Caco-2 (cell line): ENCODE results near the gene GNGT2. TPM values are rescaled to one million over a fixed set of nuclear protein-coding genes. Genes with fewer than 3 reads are reported as not detected.

Experiments used
- BruUV-seq: library from RNA; stranded (reverse); fragments of 400-500 nt; replicated peaks from 2 replicates; lab custom pipeline; 2021; lab: Mats Ljungman, UMichigan
- CTCF ChIA-PET: fragments of 300-600 bp; sonication (Branson Sonifier 250); formaldehyde crosslinking; loops from one replicate; lab custom pipeline; 2022; ENCODE audit warnings: antibody characterized with exemption; lab: Charles Lee
- POLR2A ChIA-PET: fragments of 300-600 bp; sonication (Branson Sonifier 250); formaldehyde crosslinking; loops from one replicate; lab custom pipeline; 2022; ENCODE audit warnings: antibody characterized with exemption; lab: Charles Lee
- DNase-seq, 2 experiments: peaks; one replicate each; pipeline versions ENCODE4 v3.0.0 to v3.0.0-alpha.2; 2020 to 2022
- H3K27me3 ChIP-seq: replicated peaks from 2 replicates; pipeline ENCODE4 v1.6.0; 2011; ENCODE audit warnings: low read length; ENCODE audit not compliant: control insufficient read depth, insufficient read depth
- H3K36me3 ChIP-seq: 2 replicates; pipeline ENCODE4 v1.5.1; 2011; ENCODE audit warnings: low read length; ENCODE audit not compliant: control insufficient read depth, insufficient read depth
- H3K4me1 ChIP-seq: fragments of 250-450 bp; sonication (Bioruptor Pico); 2 replicates; pipeline ENCODE4 v1.5.1; 2020; ENCODE audit warnings: mild to moderate bottlenecking
- H3K4me3 ChIP-seq: 2 replicates; pipeline ENCODE4 v1.5.1; 2011; ENCODE audit warnings: low read depth, mild to moderate bottlenecking, control low read depth, low read length
- H3K9me3 ChIP-seq: fragments of 250-450 bp; sonication (Bioruptor Pico); 2 replicates; pipeline ENCODE4 v1.5.1; 2020; ENCODE audit warnings: mild to moderate bottlenecking, moderate library complexity
- H3K27ac Mint-ChIP-seq: one replicate; pipeline ENCODE4 v1.8.0; 2022; ENCODE audit warnings: mixed read lengths; ENCODE audit not compliant: unreplicated experiment
- H3K27me3 Mint-ChIP-seq: one replicate; pipeline ENCODE4 v1.8.0; 2022; ENCODE audit warnings: mixed read lengths; ENCODE audit not compliant: insufficient read depth, unreplicated experiment
- H3K36me3 Mint-ChIP-seq: one replicate; pipeline ENCODE4 v1.8.0; 2022; ENCODE audit warnings: mild to moderate bottlenecking, mixed read lengths; ENCODE audit not compliant: insufficient read depth, unreplicated experiment
- H3K4me1 Mint-ChIP-seq: one replicate; pipeline ENCODE4 v1.8.0; 2022; ENCODE audit warnings: low read depth, mixed read lengths; ENCODE audit not compliant: unreplicated experiment
- H3K4me3 Mint-ChIP-seq: one replicate; pipeline ENCODE4 v1.8.0; 2022; ENCODE audit warnings: mild to moderate bottlenecking, moderate library complexity, mixed read lengths; ENCODE audit not compliant: unreplicated experiment
- H3K9me3 Mint-ChIP-seq: one replicate; pipeline ENCODE4 v1.8.0; 2022; ENCODE audit warnings: mixed read lengths; ENCODE audit not compliant: unreplicated experiment
- CTCF ChIP-seq, 2 experiments: fragments of 200-600 bp in 1 of 2; IDR thresholded peaks; 1 replicate in 1 of 2; 2 replicates in 1 of 2; pipeline versions ENCODE4 v1.5.1 to v1.8.0; 2011 to 2022; ENCODE audit warnings: antibody characterized with exemption in 1 of 2, control low read depth in 1 of 2, inconsistent platforms in 1 of 2, low read depth in 1 of 2, low read length in 1 of 2, mild to moderate bottlenecking in 1 of 2, moderate library complexity in 1 of 2; ENCODE audit not compliant: insufficient read depth in 1 of 2, severe bottlenecking in 1 of 2, unreplicated experiment in 1 of 2
- intact Hi-C: fragments of 100-400 bp; cut with micrococcal nuclease; formaldehyde crosslinking; loops from one replicate; pipeline ENCODE4 v1.10.0; 2022; ENCODE audit not compliant: unreplicated experiment
- total RNA-seq: library from RNA; stranded (reverse); gene quantifications from 2 replicates; pipeline ENCODE4 v1.2.3, GENCODE V29; 2022

Gene GNGT2
- total RNA-seq, 1 experiment from 2014 or later: not detected

GRCh38 chr17:49255125-49255524, 44.8 kb upstream of the GNGT2 start:
- no peaks in the 10 kb centered on the region for H3K9me3 ChIP-seq
- no TSS peak for BruUV-seq
- no peaks in the 10 kb centered on the region for H3K27me3 Mint-ChIP-seq
- no peak overlapping the region for H3K4me3 ChIP-seq
- no peaks in the 10 kb centered on the region for H3K9me3 Mint-ChIP-seq
- intact Hi-C loops: no loop called here
- no peak for DNase-seq
- no peaks in the 10 kb centered on the region for H3K36me3 Mint-ChIP-seq
- H3K36me3 ChIP-seq: no peaks in the 10 kb centered on the region
- no peak for TF ChIP-seq CTCF (IDR thresholded peaks at IDR 0.05; ENCODE audit: insufficient read depth in 1 of 2, low read depth in 1 of 2, low read length in 1 of 2, severe bottlenecking in 1 of 2, unreplicated experiment in 1 of 2)
- ChIA-PET POLR2A (interaction anchor here (0.6 kb wide), 1 partner anchor 919 kb away, joined by 7 read pairs; no protein-coding TSS in a partner anchor), CTCF (no interaction called here)
- H3K4me3 Mint-ChIP-seq: no peak overlapping the region
- H3K27ac Mint-ChIP-seq: no peak overlapping the region
- H3K4me1 Mint-ChIP-seq: no peaks in the 10 kb centered on the region
- no peaks in the 10 kb centered on the region for H3K4me1 ChIP-seq
- no peaks in the 10 kb centered on the region for H3K27me3 ChIP-seq

- Histone ChIP-seq H3K9me3 (no peaks in the 10 kb centered on the region), H3K27me3 (no peaks in the 10 kb centered on the region), H3K36me3 (no peaks in the 10 kb centered on the region), H3K4me3 (no peak overlapping the region), H3K4me1 (no peaks in the 10 kb centered on the region)
- intact Hi-C loops: no loop called here
- POLR2A ChIA-PET: interaction anchor here (0.5 kb wide), 1 partner anchor 11 kb away, joined by 4 read pairs; no protein-coding TSS in a partner anchor
- no peaks in the 10 kb centered on the region for H3K27me3 Mint-ChIP-seq
- BruUV-seq: no TSS peak
- H3K4me1 Mint-ChIP-seq: no peaks in the 10 kb centered on the region
- H3K36me3 Mint-ChIP-seq: no peaks in the 10 kb centered on the region
- CTCF ChIA-PET: interaction anchor here (0.6 to 1.5 kb wide), 6 partner anchors 14 to 85 kb away, joined by 3 to 5 read pairs (median 4); no protein-coding TSS in a partner anchor
- H3K9me3 Mint-ChIP-seq: no peaks in the 10 kb centered on the region
- H3K4me3 Mint-ChIP-seq: no peak overlapping the region
- H3K27ac Mint-ChIP-seq: no peak overlapping the region
- peak in 1 of 2 experiments; percentile 25 for TF ChIP-seq CTCF (IDR thresholded peaks at IDR 0.05; ENCODE audit: insufficient read depth in 1 of 2, low read depth in 1 of 2, low read length in 1 of 2, severe bottlenecking in 1 of 2, unreplicated experiment in 1 of 2)
- DNase-seq: no peak
Observed at GRCh38 chr17:49254066-49254465, 43.7 kb upstream of the GNGT2 start.

GRCh38 chr17:49252148-49252695, 41.8 kb upstream of the GNGT2 start:
- Histone ChIP-seq H3K27me3 (no peaks in the 10 kb centered on the region), H3K4me1 (no peaks in the 10 kb centered on the region), H3K4me3 (no peak overlapping the region), H3K36me3 (no peaks in the 10 kb centered on the region), H3K9me3 (no peaks in the 10 kb centered on the region)
- Mint-ChIP-seq H3K36me3 (no peaks in the 10 kb centered on the region), H3K27ac (no peak overlapping the region), H3K4me3 (no peak overlapping the region), H3K4me1 (no peaks in the 10 kb centered on the region), H3K27me3 (no peaks in the 10 kb centered on the region), H3K9me3 (no peaks in the 10 kb centered on the region)
- TF ChIP-seq CTCF (IDR thresholded peaks at IDR 0.05; ENCODE audit: insufficient read depth in 1 of 2, low read depth in 1 of 2, low read length in 1 of 2, severe bottlenecking in 1 of 2, unreplicated experiment in 1 of 2): peak; percentile 7 to 45
- intact Hi-C loops: no loop called here
- no TSS peak for BruUV-seq
- POLR2A ChIA-PET: no interaction called here
- DNase-seq: peak; percentile 51 to 67
- CTCF ChIA-PET: interaction anchor here (0.5 to 0.6 kb wide), 2 partner anchors 110 to 1712 kb away, joined by 3 to 4 read pairs; no protein-coding TSS in a partner anchor
